ENCODE measurements around the gene TFG.

Gene TFG

GRCh38 chr3:100754563-100755334 lies 45.5 kb downstream of the TFG start:
- DNase-seq (ENCODE audit: low read depth, low spot score) = no peak

DNA sequence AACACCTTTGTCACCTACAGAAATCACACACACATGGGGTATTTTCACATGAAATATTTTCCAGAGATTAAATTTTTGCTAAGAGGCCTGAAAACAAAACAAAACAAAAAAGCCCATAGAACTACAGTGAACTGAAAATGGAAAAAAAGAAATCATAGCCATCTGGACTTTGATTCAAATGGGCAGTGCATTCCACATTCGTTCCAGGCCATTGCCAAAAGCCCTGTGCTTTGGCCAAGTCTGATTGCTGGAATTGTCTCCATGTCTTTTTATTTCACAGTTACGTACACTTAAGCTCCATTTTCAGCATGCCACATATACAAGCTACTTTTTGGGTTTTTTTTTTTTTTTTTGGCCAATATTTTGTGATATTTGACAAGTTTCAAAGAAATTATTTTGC lies 47.1 kb downstream of the TFG start:
- peak; percentile 35 for DNase-seq (ENCODE audit: low read depth, low spot score)

GRCh38 chr3:100759159-100759558 lies 49.9 kb downstream of the TFG start:
- peak; percentile 44 for DNase-seq (ENCODE audit: low read depth, low spot score)

- DNase-seq (ENCODE audit: low read depth, low spot score) = no peak
Measured at GRCh38 chr3:100759950-100760349, 50.7 kb downstream of the TFG start.

DNA sequence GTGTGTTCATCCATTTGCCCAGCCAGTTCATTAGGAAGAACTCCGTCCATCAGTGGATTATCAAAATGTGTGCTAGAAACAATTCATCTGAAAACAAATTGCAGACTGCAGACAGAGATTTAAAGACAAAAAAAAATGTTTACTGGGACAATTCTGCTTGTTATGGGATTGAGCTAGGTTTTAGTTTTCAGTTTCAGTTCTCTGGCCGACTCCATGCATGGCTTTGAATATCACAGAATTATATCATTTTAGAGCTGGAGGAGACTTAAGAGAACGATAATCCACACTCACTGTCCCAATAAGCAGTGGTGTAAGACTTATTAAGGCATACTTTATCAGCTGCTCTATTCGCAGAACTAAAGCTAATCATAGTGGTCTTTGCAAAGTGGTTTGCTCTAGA lies 51.1 kb downstream of the TFG start:
- no peak for DNase-seq (ENCODE audit: low read depth, low spot score)

DNA sequence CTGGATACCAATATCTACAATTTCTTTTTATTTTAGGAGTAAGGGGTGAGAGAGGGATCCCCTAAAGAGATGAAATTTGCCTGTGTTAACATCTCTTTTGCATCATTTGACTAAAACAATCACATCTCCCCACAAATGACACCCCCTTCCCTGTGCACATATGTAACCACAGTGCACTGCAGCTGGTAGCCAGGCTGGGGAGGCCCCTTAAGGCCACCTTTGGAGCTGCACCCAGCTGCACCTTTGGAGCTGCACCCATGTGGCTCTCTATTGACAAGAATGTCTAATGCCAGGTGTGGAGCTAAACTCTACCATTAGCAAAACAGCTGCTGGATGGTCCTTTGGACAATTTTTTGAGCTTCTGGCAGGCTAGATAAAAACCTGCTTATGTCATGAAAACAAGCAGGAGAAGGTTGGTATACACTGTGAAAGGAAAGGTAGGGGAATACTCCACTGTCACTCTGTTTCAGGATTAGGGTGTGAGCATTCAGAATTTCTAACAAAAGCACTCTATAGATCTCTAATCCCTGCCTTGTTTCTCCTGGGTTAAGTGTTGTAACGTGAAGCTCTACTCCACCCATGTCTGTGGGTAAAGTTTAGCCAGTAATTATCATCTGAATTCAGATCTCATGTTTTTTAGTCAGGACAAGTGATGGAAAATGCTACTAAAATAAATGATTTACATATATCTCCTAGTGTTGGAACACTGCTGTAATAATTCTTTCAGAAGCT lies 52.1 kb downstream of the TFG start:
- no peak for DNase-seq (ENCODE audit: low read depth, low spot score)

GRCh38 chr3:100761951-100762350 lies 52.7 kb downstream of the TFG start:
- DNase-seq (ENCODE audit: low read depth, low spot score) = no peak

GRCh38 chr3:100765437-100765975 lies 56.2 kb downstream of the TFG start:
- no peak for DNase-seq (ENCODE audit: low read depth, low spot score)

GRCh38 chr3:100766069-100766468 lies 56.8 kb downstream of the TFG start:
- no peak for DNase-seq (ENCODE audit: low read depth, low spot score)

DNA sequence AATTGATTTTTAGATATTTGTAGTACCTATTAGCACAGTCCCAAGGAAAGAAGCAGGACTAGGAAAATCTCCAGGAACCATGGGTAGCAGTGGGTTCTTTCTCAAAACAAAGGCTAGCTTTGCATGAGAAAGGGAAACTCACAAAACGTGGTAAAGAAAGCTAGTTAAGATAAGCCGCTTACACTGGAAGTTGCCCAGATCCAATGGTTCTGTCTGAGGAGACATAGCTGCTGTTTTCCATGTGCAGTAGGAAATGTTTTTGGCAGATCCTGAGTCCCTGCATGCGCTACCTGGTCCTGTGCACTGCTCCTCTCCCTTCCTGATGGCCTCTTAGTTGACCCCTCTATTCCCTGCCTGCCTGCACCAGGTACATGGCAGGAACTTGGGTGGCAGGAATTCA lies 60.4 kb downstream of the TFG start:
- no peak for DNase-seq (ENCODE audit: low read depth, low spot score)

- DNase-seq (ENCODE audit: low read depth, low spot score) = no peak
Measured at GRCh38 chr3:100775226-100775625, 65.9 kb downstream of the TFG start.

DNA sequence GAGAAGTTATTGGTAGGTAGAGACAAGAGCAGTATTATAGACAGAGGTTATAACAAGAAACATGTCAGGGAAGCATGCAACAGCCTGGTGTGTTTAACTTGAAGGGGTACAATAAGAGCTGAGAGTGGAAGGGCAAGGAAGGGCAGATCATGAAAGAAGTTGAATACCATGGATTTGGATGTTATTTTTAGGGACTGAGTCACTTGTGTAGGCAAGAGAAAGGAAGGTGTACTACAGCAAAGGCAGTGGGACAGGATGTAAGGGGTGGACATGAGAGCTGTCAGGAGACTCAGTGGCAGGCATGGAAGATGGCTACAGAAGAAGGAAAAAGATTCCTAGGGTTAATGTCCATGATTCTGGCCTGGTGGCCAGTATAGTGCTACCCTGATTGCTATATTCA lies 66.4 kb downstream of the TFG start:
- no peak for DNase-seq (ENCODE audit: low read depth, low spot score)

GRCh38 chr3:100776097-100776729 lies 66.9 kb downstream of the TFG start:
- DNase-seq (ENCODE audit: low read depth, low spot score) = no peak

DNA sequence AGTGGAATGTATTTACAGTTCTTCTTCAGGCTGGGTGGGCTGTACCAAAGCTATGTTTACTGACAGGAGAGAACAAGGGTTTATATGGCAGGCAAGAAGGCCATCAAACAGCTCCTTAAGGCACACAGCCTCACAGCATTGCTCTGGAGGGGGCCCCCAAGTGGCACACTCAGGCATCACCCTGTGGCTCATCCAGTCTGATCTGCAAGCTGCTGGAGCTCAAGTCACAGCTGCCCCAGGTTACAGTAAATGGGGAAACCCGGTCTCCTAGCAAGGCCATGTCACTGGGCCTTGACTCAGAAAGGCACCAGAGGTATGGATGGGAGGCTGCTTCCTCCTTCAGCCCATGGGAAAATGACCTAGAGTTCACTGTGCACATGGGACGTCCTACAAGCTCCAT lies 67.5 kb downstream of the TFG start:
- DNase-seq (ENCODE audit: low read depth, low spot score) = no peak

- DNase-seq (ENCODE audit: low read depth, low spot score) = peak; percentile 26
Measured at GRCh38 chr3:100777271-100777670, 68.0 kb downstream of the TFG start.

GRCh38 chr3:100779480-100779879 lies 70.2 kb downstream of the TFG start:
- no peak for DNase-seq (ENCODE audit: low read depth, low spot score)

DNA sequence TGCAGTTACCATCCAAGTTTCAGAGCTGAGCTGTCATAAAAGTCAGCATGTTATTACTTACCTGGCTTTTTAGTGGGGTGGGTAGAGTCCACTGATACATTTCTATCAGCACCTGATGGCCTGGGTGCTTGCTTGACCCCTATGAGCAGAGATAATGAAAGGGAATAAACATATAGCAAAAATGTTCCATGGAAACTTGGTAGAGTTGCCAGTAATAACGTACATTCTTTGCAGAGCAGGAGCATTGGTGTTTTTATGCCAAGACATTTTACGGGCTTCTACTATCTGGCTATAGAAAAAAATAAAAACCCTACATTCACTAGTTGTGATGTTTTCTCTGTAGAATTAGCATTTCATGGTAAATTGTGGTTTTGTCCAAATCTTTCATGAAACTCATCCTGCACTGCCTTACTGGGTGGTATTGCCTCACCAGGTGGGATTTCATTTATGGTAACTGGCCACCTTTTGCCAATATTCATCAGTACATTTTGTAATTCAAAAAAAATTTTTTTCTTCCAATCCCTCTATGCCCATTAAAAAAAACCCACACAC lies 70.9 kb downstream of the TFG start:
- no peak for DNase-seq (ENCODE audit: low read depth, low spot score)

DNA sequence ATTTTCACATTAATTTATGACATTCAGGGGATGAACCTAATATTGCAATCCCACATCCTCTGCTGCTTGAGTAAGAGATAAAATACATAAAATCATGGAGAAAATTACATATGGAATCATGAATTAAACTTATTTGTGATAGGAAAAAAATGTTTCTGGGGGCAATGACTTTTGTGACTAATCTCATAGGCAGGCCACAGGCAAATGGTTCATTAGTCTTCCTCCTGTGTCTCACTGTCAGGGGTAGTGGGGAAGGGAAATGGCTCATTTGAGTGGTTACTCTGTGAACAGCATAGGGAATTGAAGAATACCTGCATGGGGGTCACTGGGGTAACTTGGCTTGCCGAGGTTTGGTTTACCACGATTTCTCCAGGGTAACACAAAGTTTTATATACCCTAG lies 72.0 kb downstream of the TFG start:
- peak; percentile 28 for DNase-seq (ENCODE audit: low read depth, low spot score)

- DNase-seq (ENCODE audit: low read depth, low spot score) = no peak
Measured at GRCh38 chr3:100782348-100782747, 73.1 kb downstream of the TFG start.

GRCh38 chr3:100782906-100783305 lies 73.6 kb downstream of the TFG start:
- DNase-seq (ENCODE audit: low read depth, low spot score) = peak; percentile 53

DNA sequence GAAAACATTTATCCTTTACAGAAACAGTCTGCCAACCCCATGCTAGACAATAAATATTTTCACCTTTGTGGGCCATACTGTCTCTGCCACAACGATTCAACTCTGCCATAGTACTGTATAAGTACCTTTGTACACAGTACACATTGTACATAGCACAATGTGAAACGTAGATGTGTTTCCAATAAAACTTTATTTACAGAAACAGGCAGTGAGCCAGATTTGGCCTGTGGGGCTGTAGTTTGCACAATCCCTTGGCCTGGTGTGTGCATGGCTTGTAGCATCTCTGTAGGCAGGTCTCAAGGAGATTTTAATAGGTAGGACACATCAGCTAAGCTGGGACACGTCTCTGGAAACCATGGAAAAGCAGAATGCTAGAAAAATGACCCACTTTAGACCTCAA lies 74.3 kb downstream of the TFG start:
- no peak for DNase-seq (ENCODE audit: low read depth, low spot score)

- DNase-seq (ENCODE audit: low read depth, low spot score) = no peak
Measured at GRCh38 chr3:100789579-100789978, 80.3 kb downstream of the TFG start.
